HUES64 (cell line): ENCODE data around the gene HPSE2.

ENCODE experiments used
- H3K27ac ChIP-seq: 2 replicates; pipeline ENCODE4 v1.7.0; 2013; ENCODE audit warnings: low read depth, low read length, inconsistent platforms
- H3K27me3 ChIP-seq: 2 replicates; pipeline ENCODE4 v1.6.1; 2013; ENCODE audit warnings: mild to moderate bottlenecking, low read length; ENCODE audit not compliant: insufficient read depth
- H3K36me3 ChIP-seq: 2 replicates; pipeline ENCODE4 v1.6.1; 2013; ENCODE audit warnings: mild to moderate bottlenecking, low read length; ENCODE audit not compliant: insufficient read depth
- H3K4me1 ChIP-seq: 2 replicates; pipeline ENCODE4 v1.6.1; 2013; ENCODE audit warnings: mild to moderate bottlenecking, low read length, moderate library complexity; ENCODE audit not compliant: insufficient read depth
- H3K4me3 ChIP-seq: 2 replicates; pipeline ENCODE4 v1.5.1; 2013; ENCODE audit warnings: mild to moderate bottlenecking, low read length, moderate library complexity
- H3K9ac ChIP-seq: 2 replicates; pipeline ENCODE4 v1.6.1; 2013; ENCODE audit warnings: mild to moderate bottlenecking, low read depth, low read length
- H3K9me3 ChIP-seq: 2 replicates; pipeline ENCODE4 v1.6.1; 2013; ENCODE audit warnings: low read depth, low read length; ENCODE audit not compliant: insufficient read depth
- WGBS: fragments of 150-250, 120-280 bp; methylation state at CpG from one replicate; pipeline ENCODE4 v1.1.7; 2013; ENCODE audit warnings: missing lambda C conversion rate; 5-methylcytosine and 5-hydroxymethylcytosine counted together

Gene HPSE2

GRCh38 chr10:98596404-98596803 is 639.2 kb downstream of the HPSE2 start:
- WGBS, result 100% methylated on average over 1 of the region's 2 CpGs
- Histone ChIP-seq H3K4me1 (no peaks in the 10 kb centered on the region), H3K36me3 (no peaks in the 10 kb centered on the region), H3K4me3 (no peak overlapping the region), H3K9ac (no peak overlapping the region), H3K27me3 (no peaks in the 10 kb centered on the region), H3K9me3 (peaks cover 18% of the 10 kb centered on the region; the same call in 1 of the 2 replicates), H3K27ac (no peak overlapping the region)

- 92% methylated on average over 2 of the region's 2 CpGs for WGBS
These were observed 646.0 kb downstream of the HPSE2 start for GRCh38 chr10:98589691-98590090.

GRCh38 chr10:98589007-98589406 is 646.6 kb downstream of the HPSE2 start:
- Histone ChIP-seq H3K9me3 (no peaks in the 10 kb centered on the region), H3K4me1 (peaks cover 3% of the 10 kb centered on the region; the same call in 1 of the 2 replicates), H3K4me3 (no peak overlapping the region), H3K36me3 (no peaks in the 10 kb centered on the region), H3K27me3 (no peaks in the 10 kb centered on the region), H3K27ac (no peak overlapping the region), H3K9ac (no peak overlapping the region)
- 94% methylated on average over 3 of the region's 3 CpGs for WGBS

More at GRCh38 chr10:98589691-98590090, 646.0 kb downstream of the HPSE2 start:
- Histone ChIP-seq H3K36me3 (no peaks in the 10 kb centered on the region), H3K9me3 (no peaks in the 10 kb centered on the region), H3K4me3 (no peak overlapping the region), H3K27me3 (no peaks in the 10 kb centered on the region), H3K27ac (no peak overlapping the region), H3K4me1 (peaks cover 3% of the 10 kb centered on the region; the same call in 1 of the 2 replicates), H3K9ac (no peak overlapping the region)

- no peaks in the 10 kb centered on the region for H3K27me3 ChIP-seq
- no peaks in the 10 kb centered on the region for H3K9me3 ChIP-seq
- H3K4me1 ChIP-seq, result peaks cover 3% of the 10 kb centered on the region; the same call in 1 of the 2 replicates
- 93% methylated on average over 2 of the region's 2 CpGs for WGBS
- H3K27ac ChIP-seq, result no peak overlapping the region
- no peaks in the 10 kb centered on the region for H3K36me3 ChIP-seq
- no peak overlapping the region for H3K4me3 ChIP-seq
- H3K9ac ChIP-seq, result no peak overlapping the region
These were observed 648.4 kb downstream of the HPSE2 start for GRCh38 chr10:98587156-98587837.

- no peaks in the 10 kb centered on the region for H3K27me3 ChIP-seq
- 80% methylated on average over 2 of the region's 2 CpGs for WGBS
- peaks cover 3% of the 10 kb centered on the region; the same call in 1 of the 2 replicates for H3K4me1 ChIP-seq
- no peaks in the 10 kb centered on the region for H3K36me3 ChIP-seq
- H3K9me3 ChIP-seq, result no peaks in the 10 kb centered on the region
- H3K9ac ChIP-seq, result no peak overlapping the region
- no peak overlapping the region for H3K4me3 ChIP-seq
- no peak overlapping the region for H3K27ac ChIP-seq
These were observed 649.6 kb downstream of the HPSE2 start for GRCh38 chr10:98586096-98586495.

- no peaks in the 10 kb centered on the region for H3K9me3 ChIP-seq
- no peak overlapping the region for H3K9ac ChIP-seq
- H3K27ac ChIP-seq, result no peak overlapping the region
- H3K4me3 ChIP-seq, result no peak overlapping the region
- WGBS, result 45% methylated on average over 1 of the region's 2 CpGs
- peaks cover 3% of the 10 kb centered on the region; the same call in 1 of the 2 replicates for H3K4me1 ChIP-seq
- no peaks in the 10 kb centered on the region for H3K36me3 ChIP-seq
- no peaks in the 10 kb centered on the region for H3K27me3 ChIP-seq
These were observed 653.3 kb downstream of the HPSE2 start for GRCh38 chr10:98582363-98582762.

GRCh38 chr10:98577578-98577977 is 658.1 kb downstream of the HPSE2 start:
- Histone ChIP-seq H3K9me3 (no peaks in the 10 kb centered on the region), H3K4me1 (peaks cover 11% of the 10 kb centered on the region), H3K27ac (no peak overlapping the region), H3K27me3 (no peaks in the 10 kb centered on the region), H3K4me3 (no peak overlapping the region), H3K9ac (no peak overlapping the region), H3K36me3 (no peaks in the 10 kb centered on the region)

GRCh38 chr10:98577168-98577567 is 658.5 kb downstream of the HPSE2 start:
- Histone ChIP-seq H3K4me1 (peaks cover 11% of the 10 kb centered on the region), H3K27ac (no peak overlapping the region), H3K9ac (no peak overlapping the region), H3K27me3 (no peaks in the 10 kb centered on the region), H3K9me3 (no peaks in the 10 kb centered on the region), H3K4me3 (no peak overlapping the region), H3K36me3 (no peaks in the 10 kb centered on the region)

- H3K27me3 ChIP-seq, result no peaks in the 10 kb centered on the region
- H3K4me1 ChIP-seq, result peaks cover 11% of the 10 kb centered on the region
- WGBS, result 55% methylated on average over 3 of the region's 4 CpGs
- no peak overlapping the region for H3K4me3 ChIP-seq
- H3K9me3 ChIP-seq, result no peaks in the 10 kb centered on the region
- H3K9ac ChIP-seq, result no peak overlapping the region
- no peak overlapping the region for H3K27ac ChIP-seq
- no peaks in the 10 kb centered on the region for H3K36me3 ChIP-seq
These were observed 659.6 kb downstream of the HPSE2 start for GRCh38 chr10:98576096-98576495.

- H3K9ac ChIP-seq, result no peak overlapping the region
- no peak overlapping the region for H3K27ac ChIP-seq
- H3K4me1 ChIP-seq, result peaks cover 11% of the 10 kb centered on the region
- no peak overlapping the region for H3K4me3 ChIP-seq
- no peaks in the 10 kb centered on the region for H3K36me3 ChIP-seq
- no peaks in the 10 kb centered on the region for H3K27me3 ChIP-seq
- WGBS, result 75% methylated on average over 5 of the region's 5 CpGs
- no peaks in the 10 kb centered on the region for H3K9me3 ChIP-seq
These were observed 663.1 kb downstream of the HPSE2 start for GRCh38 chr10:98572594-98572993.

- Histone ChIP-seq H3K4me1 (peaks cover under 1% of the 10 kb centered on the region; the same call in 1 of the 2 replicates), H3K27ac (no peak overlapping the region), H3K9ac (no peak overlapping the region), H3K36me3 (no peaks in the 10 kb centered on the region), H3K9me3 (no peaks in the 10 kb centered on the region), H3K4me3 (no peak overlapping the region), H3K27me3 (no peaks in the 10 kb centered on the region)
- WGBS, result 93% methylated on average over 5 of the region's 5 CpGs
These were observed 664.8 kb downstream of the HPSE2 start for GRCh38 chr10:98570834-98571233.

- H3K9me3 ChIP-seq, result no peaks in the 10 kb centered on the region
These were observed 665.8 kb downstream of the HPSE2 start for GRCh38 chr10:98569853-98570252.

More at GRCh38 chr10:98569853-98570252, 665.8 kb downstream of the HPSE2 start:
- Histone ChIP-seq H3K4me1 (no peaks in the 10 kb centered on the region), H3K27me3 (no peaks in the 10 kb centered on the region), H3K36me3 (no peaks in the 10 kb centered on the region), H3K27ac (no peak overlapping the region), H3K4me3 (no peak overlapping the region), H3K9ac (no peak overlapping the region)
